ENCODE measurements around the gene DUSP8.

- TF ChIP-seq CTCF (tag by site-specific recombination; IDR thresholded peaks at IDR 0.05) (no peak), PBX3 (CRISPR knock-in tag; IDR thresholded peaks at IDR 0.05) (no peak), REST (tag by site-specific recombination; IDR thresholded peaks at IDR 0.05) (no peak), ZBTB48 (tag by site-specific recombination; IDR thresholded peaks at IDR 0.05) (no peak), ZBTB26 (tag by site-specific recombination; optimal IDR thresholded peaks at IDR 0.05) (no peak), ZBTB11 (tag by site-specific recombination; conservative IDR thresholded peaks at IDR 0.05; ENCODE audit: low read depth) (no peak), ZBTB49 (tag by site-specific recombination; IDR thresholded peaks at IDR 0.05; ENCODE audit: low read depth) (no peak), ZFP37 (tag by site-specific recombination; IDR thresholded peaks at IDR 0.05) (no peak), TCF7L2 (IDR thresholded peaks at IDR 0.05; ENCODE audit: borderline replicate concordance, low read depth, low read length) (no peak), ZNF184 (tag by site-specific recombination; IDR thresholded peaks at IDR 0.05) (no peak), ZNF639 (tag by site-specific recombination; IDR thresholded peaks at IDR 0.05) (no peak), SETDB1 (IDR thresholded peaks at IDR 0.05; ENCODE audit: insufficient read length, low read length) (no peak)
Measured at GRCh38 chr11:1536065-1536843, 35.8 kb downstream of the DUSP8 start.
